ENCODE measurements around the gene STEEP1.
A peak's percentile ranks its signal among the peaks of the same experiment; 100 is the strongest.

Gene STEEP1

GRCh38 chrX:119579414-119579813 is 14.2 kb upstream of the STEEP1 start:
- Histone ChIP-seq H3K4me3 (ENCODE audit: low read length) (no peak overlapping the region), H4K20me1 (ENCODE audit: control insufficient read depth, insufficient read depth, low read depth, low read length) (no peaks in the 10 kb centered on the region), H3K9me3 (ENCODE audit: control insufficient read depth, insufficient read depth, low read length) (no peaks in the 10 kb centered on the region), H3K4me2 (ENCODE audit: low read length) (peak overlapping the region; percentile 11), H3K27ac (ENCODE audit: low read depth, low read length) (peak overlapping the region; percentile 30; the same call in 1 of the 2 replicates), H3K36me3 (ENCODE audit: control insufficient read depth, low read length) (peaks cover 32% of the 10 kb centered on the region), H3K27me3 (ENCODE audit: control insufficient read depth, low read length) (no peaks in the 10 kb centered on the region), H3K79me2 (ENCODE audit: control insufficient read depth, low read length) (peaks cover 23% of the 10 kb centered on the region), H3F3A (ENCODE audit: control insufficient read depth, insufficient read depth) (peaks cover 8% of the 10 kb centered on the region; the same call in 1 of the 2 replicates), H3K4me1 (ENCODE audit: control insufficient read depth, low read length) (peaks cover 44% of the 10 kb centered on the region), H3K9me2 (replicated peaks; ENCODE audit: control insufficient read depth, low read length) (no peaks in the 10 kb centered on the region)
- no peak for TF ChIP-seq EZH2phosphoT487 (IDR thresholded peaks at IDR 0.05; ENCODE audit: borderline replicate concordance, low read length)
- TF ChIP-seq CTCF (IDR thresholded peaks at IDR 0.05; ENCODE audit: low read depth, low read length, poor library complexity, severe bottlenecking) = no peak

- peaks cover 19% of the 10 kb centered on the region for H3K36me3 ChIP-seq (ENCODE audit: control insufficient read depth, low read length)
- no peaks in the 10 kb centered on the region for H3K9me2 ChIP-seq (replicated peaks; ENCODE audit: control insufficient read depth, low read length)
- 0 out of 2 replicates have a peak, but pooled peaks cover 3% of the 10 kb centered on the region for H3F3A ChIP-seq (ENCODE audit: control insufficient read depth, insufficient read depth)
- H3K79me2 ChIP-seq (ENCODE audit: control insufficient read depth, low read length) = peaks cover 23% of the 10 kb centered on the region
- H3K27ac ChIP-seq (ENCODE audit: low read depth, low read length) = peak within 1 kb of the TSS; percentile 67
- peak within 1 kb of the TSS; percentile 73 for H3K4me3 ChIP-seq (ENCODE audit: low read length)
- TF ChIP-seq CTCF (IDR thresholded peaks at IDR 0.05; ENCODE audit: low read depth, low read length, poor library complexity, severe bottlenecking) (peak; percentile 29), EZH2phosphoT487 (IDR thresholded peaks at IDR 0.05; ENCODE audit: borderline replicate concordance, low read length) (no peak)
- H3K9me3 ChIP-seq (ENCODE audit: control insufficient read depth, insufficient read depth, low read length) = no peaks in the 10 kb centered on the region
- H3K4me2 ChIP-seq (ENCODE audit: low read length) = peak within 1 kb of the TSS; percentile 70
- H4K20me1 ChIP-seq (ENCODE audit: control insufficient read depth, insufficient read depth, low read depth, low read length) = no peaks in the 10 kb centered on the region
- peaks cover 39% of the 10 kb centered on the region for H3K4me1 ChIP-seq (ENCODE audit: control insufficient read depth, low read length)
- H3K27me3 ChIP-seq (ENCODE audit: control insufficient read depth, low read length) = no peaks in the 10 kb centered on the region
These were observed 9.4 kb upstream of the STEEP1 start, which contains the start of gene UBE2A for GRCh38 chrX:119574394-119575266. Gene UBE2A, plus strand, starts transcription at chrX:119574563. Its CDS starts 149 bp downstream, at chrX:119574712.

GRCh38 chrX:119573840-119574393 is 8.7 kb upstream of the STEEP1 start:
- Histone ChIP-seq H3K36me3 (ENCODE audit: control insufficient read depth, low read length) (peaks cover 18% of the 10 kb centered on the region), H3K9me3 (ENCODE audit: control insufficient read depth, insufficient read depth, low read length) (no peaks in the 10 kb centered on the region), H3K4me2 (ENCODE audit: low read length) (peak overlapping the region; percentile 70), H4K20me1 (ENCODE audit: control insufficient read depth, insufficient read depth, low read depth, low read length) (no peaks in the 10 kb centered on the region), H3K27me3 (ENCODE audit: control insufficient read depth, low read length) (no peaks in the 10 kb centered on the region), H3K4me3 (ENCODE audit: low read length) (peak overlapping the region; percentile 73), H3K9me2 (replicated peaks; ENCODE audit: control insufficient read depth, low read length) (no peaks in the 10 kb centered on the region), H3F3A (ENCODE audit: control insufficient read depth, insufficient read depth) (0 out of 2 replicates have a peak, but pooled peaks cover under 1% of the 10 kb centered on the region), H3K4me1 (ENCODE audit: control insufficient read depth, low read length) (peaks cover 32% of the 10 kb centered on the region), H3K79me2 (ENCODE audit: control insufficient read depth, low read length) (peaks cover 23% of the 10 kb centered on the region), H3K27ac (ENCODE audit: low read depth, low read length) (peak overlapping the region; percentile 67)
- no peak for TF ChIP-seq CTCF (IDR thresholded peaks at IDR 0.05; ENCODE audit: low read depth, low read length, poor library complexity, severe bottlenecking)
- TF ChIP-seq EZH2phosphoT487 (IDR thresholded peaks at IDR 0.05; ENCODE audit: borderline replicate concordance, low read length) = no peak
